ENCODE results near the gene FNDC3B.

Gene FNDC3B

DNA sequence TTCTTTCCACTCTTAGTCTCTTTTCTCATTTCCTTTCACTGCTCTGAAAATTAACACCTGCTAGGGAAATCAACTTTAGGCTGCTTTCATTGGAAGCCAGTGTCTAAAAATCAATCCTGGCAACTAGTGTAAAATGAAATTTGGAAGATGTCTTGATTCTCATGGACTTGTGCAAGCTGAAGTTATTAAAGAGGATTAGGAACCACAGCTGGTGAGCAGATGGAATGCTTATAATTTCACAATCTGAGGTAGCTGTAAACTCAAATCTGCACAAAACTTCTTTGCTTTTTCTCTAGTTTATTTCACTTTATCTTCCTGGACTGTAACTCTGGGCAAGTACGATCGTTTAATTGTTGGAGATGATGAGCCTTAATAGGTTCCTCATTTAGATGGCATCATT lies 233.3 kb downstream of the FNDC3B start:
- DNase-seq: no peak

DNA sequence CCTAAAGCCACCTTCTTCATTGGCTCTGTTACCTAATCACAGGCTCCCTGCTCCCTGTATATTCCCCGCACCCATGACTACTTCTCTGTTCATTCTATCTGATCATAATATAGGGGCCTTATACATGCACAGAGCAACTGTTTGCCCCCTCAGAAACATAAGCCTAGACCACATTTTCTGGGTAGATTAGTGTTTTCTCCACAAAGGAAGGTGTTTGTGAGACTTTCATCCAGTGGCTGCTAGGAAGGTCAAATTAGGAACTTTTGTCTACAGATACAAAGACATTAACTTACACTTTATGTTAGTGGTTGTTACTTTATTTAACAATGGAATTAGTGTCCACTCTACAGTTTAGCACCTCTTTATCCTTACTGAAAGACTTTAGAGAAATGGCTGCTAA lies 234.0 kb downstream of the FNDC3B start:
- no peak for DNase-seq

DNA sequence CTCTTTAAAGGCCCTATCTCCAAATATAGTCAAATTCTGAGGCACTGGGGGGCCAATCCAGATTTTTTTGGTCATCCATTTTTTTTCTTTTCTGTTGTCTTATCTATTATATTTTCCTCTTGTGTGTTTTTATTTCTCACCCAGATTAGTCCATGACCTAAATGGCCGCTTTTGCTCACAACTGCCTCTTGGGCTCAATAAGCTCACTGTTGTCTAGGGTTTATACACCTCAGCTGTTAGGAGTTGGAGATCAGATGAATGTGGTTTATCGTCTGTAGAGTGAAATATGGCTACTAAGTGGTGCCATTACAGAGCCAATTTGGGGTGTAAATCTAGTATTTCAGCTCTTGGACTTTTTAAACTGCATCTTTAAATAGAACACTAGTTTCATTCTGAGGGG lies 235.5 kb downstream of the FNDC3B start:
- no peak for DNase-seq

DNA sequence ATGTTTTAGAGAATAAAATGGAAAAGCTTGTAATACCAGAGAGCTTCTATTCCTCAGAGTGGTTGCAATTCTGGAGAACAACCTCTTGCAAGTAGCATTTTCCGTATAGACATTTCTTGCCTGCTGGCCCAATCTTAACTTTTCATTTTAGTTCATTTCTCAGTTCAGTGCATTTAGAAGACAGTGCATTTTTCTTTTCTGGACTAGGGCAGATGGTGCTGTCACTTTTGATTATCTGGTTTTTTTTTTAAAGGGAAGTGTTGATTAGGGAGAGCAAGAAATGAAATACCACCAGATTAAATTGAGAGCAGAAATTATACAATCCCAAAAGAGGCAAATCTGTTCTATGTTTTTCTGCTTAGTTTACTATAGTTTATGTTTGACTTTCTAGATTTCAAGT lies 236.2 kb downstream of the FNDC3B start:
- DNase-seq: no peak

GRCh38 chr3:172276103-172276502 lies 236.7 kb downstream of the FNDC3B start:
- DNase-seq: no peak

DNA sequence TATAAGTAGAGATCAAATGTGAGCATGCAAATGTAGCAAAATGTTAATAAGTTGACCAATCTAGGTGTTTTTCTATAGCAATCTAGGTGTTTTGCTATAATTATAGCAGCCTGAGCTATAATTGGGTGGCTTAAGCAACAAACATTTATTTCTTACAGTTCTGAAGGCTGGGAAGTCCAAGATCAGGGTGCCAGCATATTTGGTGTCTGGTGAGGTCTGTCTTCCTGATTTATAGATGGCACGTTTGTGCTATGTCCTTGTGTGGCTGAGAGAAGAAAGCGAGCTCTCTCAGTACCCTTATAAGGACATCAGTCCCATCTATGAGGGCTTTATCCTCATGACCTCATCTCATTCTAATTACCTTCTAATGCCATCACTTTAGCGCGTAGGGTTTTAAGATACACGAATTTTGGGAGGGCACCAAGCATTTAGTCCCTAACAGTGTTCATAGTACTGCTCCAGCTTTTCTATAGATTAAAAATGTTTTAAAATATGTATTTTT lies 237.8 kb downstream of the FNDC3B start:
- DNase-seq: no peak

- DNase-seq: no peak
Measured at GRCh38 chr3:172279191-172279640, 239.8 kb downstream of the FNDC3B start.

GRCh38 chr3:172279974-172280373 lies 240.6 kb downstream of the FNDC3B start:
- DNase-seq: no peak

DNA sequence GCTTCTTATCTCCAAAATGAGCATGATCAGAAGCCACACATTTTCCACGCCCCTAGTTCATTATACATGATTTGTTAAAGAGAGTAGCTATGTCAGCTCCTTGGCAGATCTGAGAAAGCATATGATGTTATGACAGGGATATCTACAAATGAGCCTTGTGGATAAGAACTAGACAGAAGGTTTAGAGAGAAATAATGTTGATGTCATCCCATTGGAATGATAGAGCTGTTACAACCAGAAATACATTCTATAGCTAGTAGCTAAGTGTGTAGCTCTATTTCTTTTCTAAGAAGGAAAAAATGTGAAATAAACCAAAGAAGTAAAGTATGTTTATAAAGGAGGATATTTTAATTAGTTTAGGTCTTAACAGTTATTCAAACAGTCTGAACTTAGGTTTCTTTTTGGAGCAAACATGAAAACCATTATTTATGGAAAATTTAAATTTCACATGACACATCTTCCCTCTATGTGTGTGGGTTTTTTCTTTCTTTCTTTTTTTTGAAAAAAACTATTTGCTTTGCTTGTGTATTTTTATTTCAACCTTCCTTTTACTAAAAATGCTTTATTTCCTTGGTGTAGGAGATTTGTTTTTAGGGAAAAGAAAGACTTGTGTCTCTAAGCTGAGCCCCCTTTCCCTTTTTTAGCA lies 241.2 kb downstream of the FNDC3B start:
- no peak for DNase-seq

DNA sequence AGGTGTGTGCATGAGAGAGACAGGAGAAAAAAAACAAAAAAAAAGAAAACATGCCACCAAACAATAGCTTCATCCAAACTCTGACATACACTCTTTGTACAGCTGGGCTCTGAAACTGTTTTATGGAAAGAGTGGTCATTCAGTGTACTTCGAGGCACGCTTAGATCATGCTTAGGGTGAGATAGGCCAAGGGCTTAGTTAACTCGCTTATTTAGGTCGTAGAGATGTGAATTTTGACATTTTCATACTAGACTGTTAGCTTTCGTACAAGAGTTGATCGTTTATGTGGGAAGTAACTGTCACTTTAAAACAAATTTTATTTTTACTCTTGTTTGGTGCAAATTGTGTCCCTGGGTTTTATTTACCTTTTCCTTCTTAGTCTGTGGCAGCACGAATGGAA lies 242.5 kb downstream of the FNDC3B start:
- no peak for DNase-seq

- DNase-seq: no peak
Measured at GRCh38 chr3:172282850-172283249, 243.5 kb downstream of the FNDC3B start.

DNA sequence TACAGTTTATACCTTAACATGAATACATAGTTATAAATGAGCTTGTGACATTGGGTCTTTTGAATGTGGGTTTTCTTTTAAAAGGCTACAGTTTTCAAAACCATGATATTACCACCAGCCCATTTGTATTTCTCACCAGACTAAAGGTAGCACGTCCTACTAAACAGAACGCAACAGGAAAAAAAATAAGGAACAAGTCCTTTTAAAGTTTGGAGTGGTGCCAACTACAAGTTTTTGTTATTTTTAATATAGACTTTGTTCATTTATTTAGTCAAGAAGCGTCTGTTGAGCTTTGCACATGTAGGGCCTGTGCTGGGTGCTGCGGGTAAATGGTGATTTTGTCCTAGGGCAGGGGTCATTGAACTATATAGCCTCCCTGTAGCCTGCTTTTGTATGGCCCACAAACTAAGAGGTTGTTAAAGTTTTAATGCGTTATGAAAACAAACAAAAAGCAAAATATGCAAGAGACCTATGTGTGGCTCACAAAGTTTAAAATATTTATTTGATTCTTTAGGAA lies 244.5 kb downstream of the FNDC3B start:
- DNase-seq: no peak

GRCh38 chr3:172285844-172286243 lies 246.5 kb downstream of the FNDC3B start:
- DNase-seq: no peak

DNA sequence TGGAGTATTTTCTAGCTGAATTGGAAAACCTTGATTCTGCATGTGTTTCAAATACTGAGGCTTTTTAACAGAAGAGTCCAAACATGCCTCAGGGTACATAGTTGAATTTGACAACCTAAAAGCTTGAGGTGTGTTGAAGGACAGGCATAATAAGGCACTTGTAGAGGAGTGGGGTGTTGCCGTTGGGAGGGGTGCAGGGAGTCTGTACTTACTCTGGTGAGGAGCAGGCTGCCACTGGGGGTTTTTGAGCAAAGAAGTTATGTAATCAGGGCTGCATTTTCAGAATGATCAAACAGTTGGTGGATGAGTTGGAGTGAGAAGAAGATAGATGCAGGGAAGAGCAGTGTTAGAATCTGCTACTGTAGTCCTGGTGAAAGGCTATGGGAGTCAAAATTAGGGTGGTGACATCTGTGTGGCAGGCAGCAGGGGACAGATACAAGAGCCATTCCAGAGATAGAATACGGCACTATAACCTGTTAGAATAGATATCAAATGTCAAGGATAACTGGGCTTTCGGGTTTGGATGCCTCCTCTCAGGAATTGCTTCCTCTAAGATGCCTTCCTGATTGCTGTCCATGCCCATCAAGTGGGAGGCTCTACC lies 247.3 kb downstream of the FNDC3B start:
- DNase-seq: no peak

- DNase-seq: no peak
Measured at GRCh38 chr3:172287937-172288477, 248.6 kb downstream of the FNDC3B start.

DNA sequence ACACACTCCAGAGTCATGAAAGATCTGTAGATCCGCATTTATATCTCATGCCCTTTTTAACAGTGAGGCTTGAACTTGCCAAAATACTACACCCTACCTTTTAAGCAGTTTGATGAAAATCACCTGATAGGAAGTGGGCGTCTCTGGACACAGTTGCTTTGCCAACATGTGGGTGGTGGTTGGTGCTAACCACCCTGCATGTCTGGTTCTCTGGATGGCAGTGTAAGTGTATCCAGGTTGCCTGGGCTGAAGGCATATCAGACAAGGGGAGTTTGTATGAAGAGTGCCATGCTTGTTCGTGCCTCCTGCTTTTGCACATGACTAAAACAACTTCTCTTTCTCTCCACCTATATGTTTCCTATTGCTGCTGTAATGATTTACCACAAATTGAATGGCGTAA lies 249.3 kb downstream of the FNDC3B start:
- no peak for DNase-seq

- DNase-seq: no peak
Measured at GRCh38 chr3:172289583-172289982, 250.2 kb downstream of the FNDC3B start.

DNA sequence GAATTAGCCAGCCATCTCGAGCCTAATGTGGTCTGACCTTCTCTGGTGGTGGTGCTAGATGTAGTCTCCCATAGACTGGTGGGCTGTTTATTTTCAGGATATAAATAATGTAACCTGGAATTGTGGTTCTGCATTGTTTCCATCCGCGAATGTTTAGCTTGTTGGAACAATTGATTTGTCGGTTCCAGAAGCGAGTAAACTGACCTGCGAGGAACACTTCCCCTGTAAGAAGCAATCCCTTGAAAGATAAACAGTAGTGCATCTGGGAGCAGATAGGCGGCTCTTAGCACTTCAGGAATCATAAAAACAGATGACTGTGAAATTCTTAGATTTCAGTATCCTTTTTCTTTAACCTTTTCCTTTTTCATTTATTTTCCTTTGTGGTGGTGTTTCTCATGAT lies 251.1 kb downstream of the FNDC3B start:
- DNase-seq: no peak

GRCh38 chr3:172291650-172292049 lies 252.3 kb downstream of the FNDC3B start:
- no peak for DNase-seq

- no peak for DNase-seq
Measured at GRCh38 chr3:172292422-172292821, 253.0 kb downstream of the FNDC3B start.

DNA sequence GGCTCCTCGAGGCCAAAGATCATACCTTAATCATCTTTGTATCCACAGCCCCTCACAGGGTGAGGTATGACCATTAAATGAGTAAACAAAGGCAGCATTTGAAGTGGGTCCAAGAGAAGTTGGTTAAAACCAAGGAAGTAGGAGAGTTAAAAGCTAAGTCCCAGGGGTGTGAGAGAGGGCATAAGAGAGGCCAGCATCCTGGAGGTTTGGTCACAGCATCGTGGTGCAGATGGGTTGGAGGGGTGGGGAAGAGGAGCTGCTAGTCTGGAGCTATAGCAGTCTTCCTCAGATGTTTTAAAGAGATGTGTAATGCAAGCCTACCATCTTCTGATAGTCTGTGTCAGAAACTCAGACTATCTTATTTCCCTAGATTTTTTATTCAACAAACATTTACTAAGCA lies 253.7 kb downstream of the FNDC3B start:
- no peak for DNase-seq

DNA sequence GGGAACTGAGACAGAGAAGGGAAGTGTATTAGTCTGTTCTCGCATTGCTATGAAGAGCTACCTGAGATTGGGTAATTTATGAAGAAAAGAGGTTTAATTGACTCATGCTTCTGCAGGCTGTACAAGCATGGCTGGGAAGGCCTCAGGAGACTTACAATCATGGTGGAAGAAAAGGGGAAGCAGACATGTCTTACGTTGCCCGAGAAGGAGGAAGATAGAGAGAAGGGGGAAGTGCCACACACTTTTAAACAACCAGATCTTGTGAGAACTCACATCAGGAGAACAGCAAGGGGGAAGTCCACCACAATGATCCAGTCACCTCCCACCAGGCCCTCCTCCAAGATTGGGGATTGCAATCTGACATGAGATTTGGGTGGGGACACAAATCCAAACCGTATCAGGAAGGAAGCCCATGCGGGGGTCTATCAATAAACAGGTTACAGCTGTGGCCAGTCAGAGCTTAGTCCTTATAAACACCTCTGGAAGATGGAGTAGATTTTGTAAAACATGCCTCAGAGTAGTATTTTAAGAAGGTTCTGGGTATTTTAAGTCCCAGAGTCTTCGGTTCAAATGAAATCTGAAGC lies 254.9 kb downstream of the FNDC3B start:
- DNase-seq: no peak

- no peak for DNase-seq
Measured at GRCh38 chr3:172296248-172296974, 257.0 kb downstream of the FNDC3B start.
